Upper lobe of right lung (tissue), 1 donor: ENCODE data around the gene CGAS. TPM values are rescaled to one million over a fixed set of nuclear protein-coding genes. Genes with fewer than 3 reads are reported as not detected.
"Not testable (repeated sequence)": the region's sequence is repeated elsewhere in the genome, so short reads cannot be mapped to it uniquely, and the experiment has no call there.

Source experiments
- ATAC-seq: fragments of 200-7000 bp; cut with Tn5 transposase; one replicate; pipeline ENCODE4 v1.9.1; 2020; ENCODE audit warnings: mild to moderate bottlenecking, moderate library complexity
- DNase-seq: peaks from one replicate; pipeline ENCODE4 v3.0.0-alpha.2; 2020
- H3K27ac ChIP-seq: fragments of 200-600 bp; one replicate; pipeline ENCODE4 v1.8.0; 2022
- H3K27me3 ChIP-seq: fragments of 200-600 bp; one replicate; pipeline ENCODE4 v1.8.0; 2022; ENCODE audit warnings: mild to moderate bottlenecking
- H3K36me3 ChIP-seq: fragments of 200-600 bp; one replicate; pipeline ENCODE4 v1.8.0; 2022
- H3K4me1 ChIP-seq: fragments of 200-600 bp; one replicate; pipeline ENCODE4 v1.8.0; 2022
- H3K4me3 ChIP-seq: fragments of 200-600 bp; one replicate; pipeline ENCODE4 v1.8.0; 2022; ENCODE audit warnings: mild to moderate bottlenecking
- H3K9me3 ChIP-seq: fragments of 200-600 bp; one replicate; pipeline ENCODE4 v1.8.0; 2022
- CTCF ChIP-seq: fragments of 200-600 bp; IDR thresholded peaks from one replicate; pipeline ENCODE4 v1.8.0; 2022; ENCODE audit warnings: antibody characterized with exemption
- intact Hi-C: fragments of 100-400 bp; cut with DNase I; formaldehyde crosslinking; loops from one replicate; pipeline ENCODE4 v1.11.0; 2022
- total RNA-seq: library from RNA; stranded (reverse); fragmentation: NEBNext Ultra II Directional; extraction: Animal tissue kit (Norgen Biotek cat#: 25700); gene quantifications from one replicate; pipeline ENCODE4 v1.2.1, GENCODE V29; 2021
- donor health status: DM: no; HTN: yes; CAD: no; lungs with severe emphysema.

The CGAS gene
- total RNA-seq, 1 donor from 2014 or later, result 5.9 TPM

- TF ChIP-seq CTCF, result no peak
- ATAC-seq, result peak; percentile 92
- H3K4me3 ChIP-seq, result peak within 1 kb of the TSS; percentile 36
- H3K27me3 ChIP-seq, result no peaks in the 10 kb centered on the region
- intact Hi-C loops, result no loop called here
- DNase-seq, result peak; percentile 87
- no peaks in the 10 kb centered on the region for H3K4me1 ChIP-seq
- H3K36me3 ChIP-seq, result no peaks in the 10 kb centered on the region
- no peaks in the 10 kb centered on the region for H3K9me3 ChIP-seq
- peak within 1 kb of the TSS; percentile 58 for H3K27ac ChIP-seq
Measured at GRCh38 chr6:73394577-73395354, 57.3 kb downstream of the CGAS start, which contains the start of gene DDX43. Gene DDX43 (plus strand): TSS chr6:73394828. CDS start chr6:73394906, 78 bp downstream.

- ATAC-seq, result no peak
- intact Hi-C loops, result no loop called here
Measured at GRCh38 chr6:73393278-73393677, 58.8 kb downstream of the CGAS start.

GRCh38 chr6:73392188-73392587, 59.9 kb downstream of the CGAS start:
- H3K9me3 ChIP-seq, intact Hi-C loops, H3K27ac ChIP-seq, H3K4me1 ChIP-seq, DNase-seq, H3K27me3 ChIP-seq, ATAC-seq, H3K36me3 ChIP-seq, H3K4me3 ChIP-seq: not testable (repeated sequence)

More at GRCh38 chr6:73393278-73393677, 58.8 kb downstream of the CGAS start:
- TF ChIP-seq CTCF, result no peak
- Histone ChIP-seq H3K27me3 (no peaks in the 10 kb centered on the region), H3K4me1 (peaks cover 3% of the 10 kb centered on the region), H3K4me3 (no peak overlapping the region), H3K9me3 (no peaks in the 10 kb centered on the region), H3K27ac (no peak overlapping the region), H3K36me3 (no peaks in the 10 kb centered on the region)
- DNase-seq, result no peak

GRCh38 chr6:73391675-73392074, 60.4 kb downstream of the CGAS start:
- Histone ChIP-seq H3K4me1 (peaks cover 5% of the 10 kb centered on the region), H3K27ac (no peak overlapping the region), H3K9me3 (no peaks in the 10 kb centered on the region), H3K4me3 (no peak overlapping the region), H3K27me3 (no peaks in the 10 kb centered on the region), H3K36me3 (no peaks in the 10 kb centered on the region)
- DNase-seq (no peak), ATAC-seq (no peak)
- intact Hi-C loops, result no loop called here
- TF ChIP-seq CTCF, result no peak

GRCh38 chr6:73389854-73390253, 62.2 kb downstream of the CGAS start:
- TF ChIP-seq CTCF, result no peak
- Histone ChIP-seq H3K27ac (no peak overlapping the region), H3K27me3 (no peaks in the 10 kb centered on the region), H3K4me3 (no peak overlapping the region), H3K4me1 (peaks cover 5% of the 10 kb centered on the region), H3K9me3 (no peaks in the 10 kb centered on the region), H3K36me3 (no peaks in the 10 kb centered on the region)
- intact Hi-C loops, result no loop called here
- DNase-seq (no peak), ATAC-seq (no peak)

GRCh38 chr6:73388800-73389512, 63.1 kb downstream of the CGAS start:
- Histone ChIP-seq H3K4me3 (peak overlapping the region; percentile 61), H3K4me1 (peaks cover 5% of the 10 kb centered on the region), H3K27me3 (no peaks in the 10 kb centered on the region), H3K27ac (peak overlapping the region; percentile 74), H3K9me3 (no peaks in the 10 kb centered on the region), H3K36me3 (no peaks in the 10 kb centered on the region)
- peak; percentile 92 for ATAC-seq
- peak; percentile 76 for DNase-seq
- intact Hi-C loops, result no loop called here
- TF ChIP-seq CTCF, result peak; percentile 59
